Measurements from ENCODE around the gene HBM. TPM values are rescaled to one million over a fixed set of nuclear protein-coding genes. Genes with fewer than 3 reads are reported as not detected.

HBM gene
- total RNA-seq, 1 donor from 2014 or later: not detected

DNA sequence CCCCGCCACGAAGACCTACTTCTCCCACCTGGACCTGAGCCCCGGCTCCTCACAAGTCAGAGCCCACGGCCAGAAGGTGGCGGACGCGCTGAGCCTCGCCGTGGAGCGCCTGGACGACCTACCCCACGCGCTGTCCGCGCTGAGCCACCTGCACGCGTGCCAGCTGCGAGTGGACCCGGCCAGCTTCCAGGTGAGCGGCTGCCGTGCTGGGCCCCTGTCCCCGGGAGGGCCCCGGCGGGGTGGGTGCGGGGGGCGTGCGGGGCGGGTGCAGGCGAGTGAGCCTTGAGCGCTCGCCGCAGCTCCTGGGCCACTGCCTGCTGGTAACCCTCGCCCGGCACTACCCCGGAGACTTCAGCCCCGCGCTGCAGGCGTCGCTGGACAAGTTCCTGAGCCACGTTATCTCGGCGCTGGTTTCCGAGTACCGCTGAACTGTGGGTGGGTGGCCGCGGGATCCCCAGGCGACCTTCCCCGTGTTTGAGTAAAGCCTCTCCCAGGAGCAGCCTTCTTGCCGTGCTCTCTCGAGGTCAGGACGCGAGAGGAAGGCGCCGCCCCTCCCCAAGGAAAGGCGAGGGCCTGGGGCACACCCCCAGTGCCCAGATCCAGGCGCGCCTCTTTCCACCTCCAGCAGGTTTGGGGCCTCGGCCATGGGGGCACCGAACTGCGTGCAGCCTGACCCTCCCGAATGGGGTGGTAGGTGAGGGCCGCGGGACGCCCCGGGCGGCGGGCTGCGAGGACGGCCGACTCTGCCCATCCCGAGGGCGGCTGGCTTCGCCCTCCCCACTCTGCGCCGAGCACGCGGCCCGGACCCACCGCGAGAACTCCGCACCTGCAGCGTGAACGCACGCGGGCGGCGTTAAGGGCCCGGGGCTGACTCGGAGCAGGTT, 15.1 kb downstream of the HBM start:
- Histone ChIP-seq H3K4me3 (peak overlapping the region; percentile 44), H3K27ac (no peak overlapping the region), H3K27me3 (peaks cover 52% of the 10 kb centered on the region), H3K4me2 (peak overlapping the region; percentile 73), H3K4me1 (no peaks in the 10 kb centered on the region), H3K79me2 (ENCODE audit: low read depth) (no peaks in the 10 kb centered on the region), H4K20me1 (ENCODE audit: low read depth) (peaks cover 49% of the 10 kb centered on the region), H3K9me3 (ENCODE audit: low read depth) (no peaks in the 10 kb centered on the region), H3K9ac (no peak overlapping the region), H2AFZ (replicated peaks) (peak overlapping the region; percentile 2), H3K36me3 (no peaks in the 10 kb centered on the region), H3F3A (ENCODE audit: low read depth) (peaks cover 55% of the 10 kb centered on the region)
- H3K9me3 Mint-ChIP-seq: no peaks in the 10 kb centered on the region
- H3K4me1 Mint-ChIP-seq: peaks cover 7% of the 10 kb centered on the region
- TF ChIP-seq, protein P1, sequence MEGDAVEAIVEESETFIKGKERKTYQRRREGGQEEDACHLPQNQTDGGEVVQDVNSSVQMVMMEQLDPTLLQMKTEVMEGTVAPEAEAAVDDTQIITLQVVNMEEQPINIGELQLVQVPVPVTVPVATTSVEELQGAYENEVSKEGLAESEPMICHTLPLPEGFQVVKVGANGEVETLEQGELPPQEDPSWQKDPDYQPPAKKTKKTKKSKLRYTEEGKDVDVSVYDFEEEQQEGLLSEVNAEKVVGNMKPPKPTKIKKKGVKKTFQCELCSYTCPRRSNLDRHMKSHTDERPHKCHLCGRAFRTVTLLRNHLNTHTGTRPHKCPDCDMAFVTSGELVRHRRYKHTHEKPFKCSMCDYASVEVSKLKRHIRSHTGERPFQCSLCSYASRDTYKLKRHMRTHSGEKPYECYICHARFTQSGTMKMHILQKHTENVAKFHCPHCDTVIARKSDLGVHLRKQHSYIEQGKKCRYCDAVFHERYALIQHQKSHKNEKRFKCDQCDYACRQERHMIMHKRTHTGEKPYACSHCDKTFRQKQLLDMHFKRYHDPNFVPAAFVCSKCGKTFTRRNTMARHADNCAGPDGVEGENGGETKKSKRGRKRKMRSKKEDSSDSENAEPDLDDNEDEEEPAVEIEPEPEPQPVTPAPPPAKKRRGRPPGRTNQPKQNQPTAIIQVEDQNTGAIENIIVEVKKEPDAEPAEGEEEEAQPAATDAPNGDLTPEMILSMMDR (IDR thresholded peaks at IDR 0.05): no peak
- peak; percentile 71 for TF ChIP-seq EZH2 (IDR thresholded peaks at IDR 0.05)
- peaks cover 4% of the 10 kb centered on the region for H3K36me3 Mint-ChIP-seq
- H3K27ac Mint-ChIP-seq: no peak overlapping the region
- H3K4me3 Mint-ChIP-seq: peak overlapping the region; percentile 63
- peak; percentile 93 for DNase-seq (ENCODE audit: low spot score)
- H3K27me3 Mint-ChIP-seq (ENCODE audit: insufficient read depth, low read depth): peaks cover 31% of the 10 kb centered on the region

DNA sequence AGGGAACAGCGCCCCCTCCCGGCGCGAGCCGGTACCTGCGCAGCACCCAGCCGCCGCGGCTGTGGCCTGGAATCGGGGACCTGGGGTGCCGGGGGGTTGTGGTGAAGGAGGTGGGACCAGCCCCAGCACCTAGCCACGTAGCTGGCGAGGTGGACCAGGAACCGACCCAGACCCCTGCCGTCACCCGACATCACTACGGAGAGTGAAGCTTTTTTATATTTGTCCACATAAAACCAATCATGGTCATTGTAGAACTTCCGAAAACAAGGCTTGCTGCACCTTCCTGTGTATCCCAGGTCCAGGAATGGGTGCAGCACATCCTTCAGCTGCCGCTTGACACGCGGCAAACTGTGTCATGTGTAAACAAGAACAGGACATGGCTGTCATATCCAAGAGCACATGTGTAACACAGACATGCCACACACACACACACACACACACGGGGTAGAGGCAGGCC, 15.8 kb downstream of the HBM start:
- Mint-ChIP-seq H3K9me3 (no peaks in the 10 kb centered on the region), H3K36me3 (peaks cover 4% of the 10 kb centered on the region), H3K4me3 (peak overlapping the region; percentile 52), H3K27me3 (ENCODE audit: insufficient read depth, low read depth) (peaks cover 31% of the 10 kb centered on the region), H3K4me1 (peaks cover 7% of the 10 kb centered on the region), H3K27ac (no peak overlapping the region)
- Histone ChIP-seq H3K27ac (no peak overlapping the region), H3K4me2 (peak overlapping the region; percentile 73), H3K79me2 (ENCODE audit: low read depth) (no peaks in the 10 kb centered on the region), H4K20me1 (ENCODE audit: low read depth) (peaks cover 49% of the 10 kb centered on the region), H3K9ac (no peak overlapping the region), H3K27me3 (peaks cover 47% of the 10 kb centered on the region), H3K4me1 (no peaks in the 10 kb centered on the region), H3K9me3 (ENCODE audit: low read depth) (no peaks in the 10 kb centered on the region), H3F3A (ENCODE audit: low read depth) (peaks cover 55% of the 10 kb centered on the region), H3K4me3 (no peak overlapping the region), H2AFZ (replicated peaks) (no peak overlapping the region), H3K36me3 (no peaks in the 10 kb centered on the region)
- no peak for DNase-seq (ENCODE audit: low spot score)
- TF ChIP-seq, protein P1 (IDR thresholded peaks at IDR 0.05): peak; percentile 92
- no peak for TF ChIP-seq EZH2 (IDR thresholded peaks at IDR 0.05)

GRCh38 chr16:183005-183404, 17.2 kb downstream of the HBM start:
- no peaks in the 10 kb centered on the region for H3K9me3 Mint-ChIP-seq
- no peak overlapping the region for H3K9ac ChIP-seq
- DNase-seq (ENCODE audit: low spot score): no peak
- peaks cover 34% of the 10 kb centered on the region for H3K27me3 ChIP-seq
- H3K36me3 Mint-ChIP-seq: peaks cover 8% of the 10 kb centered on the region
- no peak overlapping the region for H3K4me2 ChIP-seq
- no peak overlapping the region for H3K4me3 Mint-ChIP-seq
- no peaks in the 10 kb centered on the region for H3K36me3 ChIP-seq
- H3K4me3 ChIP-seq: no peak overlapping the region
- H3K27me3 Mint-ChIP-seq (ENCODE audit: insufficient read depth, low read depth): peaks cover 24% of the 10 kb centered on the region
- H3K4me1 ChIP-seq: no peaks in the 10 kb centered on the region
- H3K4me1 Mint-ChIP-seq: no peaks in the 10 kb centered on the region
- H3K79me2 ChIP-seq (ENCODE audit: low read depth): no peaks in the 10 kb centered on the region
- H3K9me3 ChIP-seq (ENCODE audit: low read depth): no peaks in the 10 kb centered on the region
- H3K27ac Mint-ChIP-seq: no peak overlapping the region
- TF ChIP-seq EZH2phosphoT487 (IDR thresholded peaks at IDR 0.05): no peak
- TF ChIP-seq, protein P1 (IDR thresholded peaks at IDR 0.05): no peak
- TF ChIP-seq EZH2 (IDR thresholded peaks at IDR 0.05): no peak
- peaks cover 54% of the 10 kb centered on the region for H3F3A ChIP-seq (ENCODE audit: low read depth)
- H4K20me1 ChIP-seq (ENCODE audit: low read depth): peaks cover 39% of the 10 kb centered on the region
- peak overlapping the region; percentile 53 for H3K27ac ChIP-seq
- no peak overlapping the region for H2AFZ ChIP-seq (replicated peaks)
